Breast epithelium (tissue), 4 donors: ENCODE data around the gene OR6S1. TPM values are rescaled to one million over a fixed set of nuclear protein-coding genes. Genes with fewer than 3 reads are reported as not detected.

ENCODE experiments used
- DNase-seq, 2 donors: peaks; one replicate each; pipeline ENCODE4 v3.0.0-alpha.2; 2019; ENCODE audit warnings: low spot score in 2 of 2
- H3K27ac ChIP-seq, 2 donors: fragments of 200-600 bp; sonication (generic) in 1 of 2; one replicate each; pipeline ENCODE4 v1.5.1; 2016 to 2019; ENCODE audit warnings: mild to moderate bottlenecking in 1 of 2
- H3K27me3 ChIP-seq, 2 donors: fragments of 200-600 bp; sonication (generic) in 1 of 2; one replicate each; pipeline versions ENCODE4 v1.5.1 to v1.6.0; 2017 to 2019; ENCODE audit warnings: control low read depth in 1 of 2, mild to moderate bottlenecking in 1 of 2
- H3K36me3 ChIP-seq: fragments of 200-600 bp; one replicate; pipeline ENCODE4 v1.5.1; 2019
- H3K4me1 ChIP-seq, 2 donors: fragments of 200-600 bp; sonication (generic); one replicate each; pipeline ENCODE4 v1.5.1; 2016 to 2019; ENCODE audit warnings: control low read depth in 1 of 2
- H3K4me3 ChIP-seq, 3 donors: fragments of 200-600 bp; sonication (generic); 1 replicate in 2 of 3; 2 replicates in 1 of 3; pipeline ENCODE4 v1.5.1; 2016 to 2019; ENCODE audit warnings: mild to moderate bottlenecking in 3 of 3, moderate library complexity in 2 of 3
- H3K9me3 ChIP-seq, 2 donors: fragments of 200-600 bp; sonication (generic) in 1 of 2; one replicate each; pipeline ENCODE4 v1.5.1; 2016 to 2019; ENCODE audit warnings: control low read depth in 1 of 2
- POLR2A ChIP-seq: fragments of 450-650 bp; IDR thresholded peaks from one replicate; pipeline ENCODE4 v1.6.1; 2016; ENCODE audit warnings: antibody characterized with exemption, mild to moderate bottlenecking, moderate library complexity
- POLR2AphosphoS5 ChIP-seq, 3 donors: sonication (generic); formaldehyde crosslinking; IDR thresholded peaks; one replicate each; pipeline ENCODE4 v1.6.1; 2017; ENCODE audit warnings: antibody characterized with exemption in 3 of 3
- intact Hi-C: fragments of 100-400 bp; cut with DNase I; formaldehyde crosslinking; loops from one replicate; pipeline ENCODE4 v1.15.1; 2023; ENCODE audit warnings: low total_unique reads
- total RNA-seq, 3 donors: library from RNA; depleted of rRNA; stranded (reverse); fragments of >200 nt; gene quantifications; one replicate each; pipeline ENCODE4 v1.1.0, GENCODE V29; 2016
- TF ChIP-seq, protein P1 (sequence below), 3 donors: fragments of 450-650 bp; IDR thresholded peaks; one replicate each; pipeline ENCODE4 v1.5.1; 2016 to 2017; ENCODE audit warnings: antibody characterized with exemption in 3 of 3, mild to moderate bottlenecking in 3 of 3, moderate library complexity in 3 of 3

The OR6S1 gene
- total RNA-seq, 3 donors from 2014 or later, result not detected

DNA sequence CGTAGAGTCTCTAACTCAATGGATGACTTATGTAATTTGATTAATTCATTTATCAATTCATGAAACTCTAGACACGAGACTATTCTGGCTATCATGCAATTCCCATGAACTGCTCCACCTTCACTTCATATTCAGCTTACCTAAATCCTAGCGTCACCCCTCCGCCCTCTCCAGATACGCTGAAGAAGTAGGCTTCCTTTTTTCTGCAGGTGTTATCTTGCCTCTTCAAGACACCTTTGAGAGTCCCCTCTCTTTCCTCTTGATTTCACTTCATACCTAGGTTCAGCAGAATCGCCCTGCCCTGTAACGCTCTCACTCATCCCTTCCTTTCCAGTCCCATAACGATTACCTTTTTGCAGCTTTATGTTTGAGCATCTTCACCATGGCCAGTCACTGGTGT lies 38.9 kb upstream of the OR6S1 start:
- H3K27me3 ChIP-seq, result no peaks in the 10 kb centered on the region
- peak overlapping the region in 1 of 2 donors; percentile 100 for H3K27ac ChIP-seq
- H3K9me3 ChIP-seq, result no peaks in the 10 kb centered on the region
- no peaks in the 10 kb centered on the region for H3K36me3 ChIP-seq
- intact Hi-C loops, result loop anchor here (5.0 kb wide), 1 partner anchor 68 kb away; no protein-coding TSS in a partner anchor
- DNase-seq, result no peak
- H3K4me1 ChIP-seq, result peaks cover 0 to 9% of the 10 kb centered on the region in 2 donors
- H3K4me3 ChIP-seq, result no peak overlapping the region
- TF ChIP-seq POLR2A (no peak), POLR2AphosphoS5 (IDR thresholded peaks at IDR 0.05) (no peak)
- TF ChIP-seq, protein P1, sequence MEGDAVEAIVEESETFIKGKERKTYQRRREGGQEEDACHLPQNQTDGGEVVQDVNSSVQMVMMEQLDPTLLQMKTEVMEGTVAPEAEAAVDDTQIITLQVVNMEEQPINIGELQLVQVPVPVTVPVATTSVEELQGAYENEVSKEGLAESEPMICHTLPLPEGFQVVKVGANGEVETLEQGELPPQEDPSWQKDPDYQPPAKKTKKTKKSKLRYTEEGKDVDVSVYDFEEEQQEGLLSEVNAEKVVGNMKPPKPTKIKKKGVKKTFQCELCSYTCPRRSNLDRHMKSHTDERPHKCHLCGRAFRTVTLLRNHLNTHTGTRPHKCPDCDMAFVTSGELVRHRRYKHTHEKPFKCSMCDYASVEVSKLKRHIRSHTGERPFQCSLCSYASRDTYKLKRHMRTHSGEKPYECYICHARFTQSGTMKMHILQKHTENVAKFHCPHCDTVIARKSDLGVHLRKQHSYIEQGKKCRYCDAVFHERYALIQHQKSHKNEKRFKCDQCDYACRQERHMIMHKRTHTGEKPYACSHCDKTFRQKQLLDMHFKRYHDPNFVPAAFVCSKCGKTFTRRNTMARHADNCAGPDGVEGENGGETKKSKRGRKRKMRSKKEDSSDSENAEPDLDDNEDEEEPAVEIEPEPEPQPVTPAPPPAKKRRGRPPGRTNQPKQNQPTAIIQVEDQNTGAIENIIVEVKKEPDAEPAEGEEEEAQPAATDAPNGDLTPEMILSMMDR (IDR thresholded peaks at IDR 0.05), result no peak

DNA sequence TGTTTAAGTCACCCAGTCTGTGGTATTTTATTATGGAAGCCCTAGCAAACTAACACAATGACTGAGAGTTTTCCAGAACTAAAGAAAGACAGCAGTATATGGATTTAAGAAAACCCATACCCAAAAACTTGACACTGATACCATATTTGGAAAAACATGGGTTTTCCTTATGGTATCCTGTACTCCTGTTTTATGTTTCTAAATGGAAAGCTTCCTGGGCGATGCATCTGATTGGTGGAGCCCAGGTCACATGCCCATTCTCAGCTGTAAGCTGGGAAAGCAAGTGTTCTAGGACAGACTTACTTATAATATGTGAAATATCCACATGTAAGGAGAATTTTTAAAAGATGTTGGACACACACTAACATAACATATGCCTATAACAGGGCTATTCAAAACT lies 38.4 kb upstream of the OR6S1 start:
- no peak for DNase-seq
- Histone ChIP-seq H3K4me1 (peaks cover 0 to 9% of the 10 kb centered on the region in 2 donors), H3K4me3 (no peak overlapping the region), H3K36me3 (no peaks in the 10 kb centered on the region), H3K27ac (no peak overlapping the region), H3K9me3 (no peaks in the 10 kb centered on the region), H3K27me3 (no peaks in the 10 kb centered on the region)
- intact Hi-C loops, result loop anchor here (5.0 kb wide), 1 partner anchor 68 kb away; no protein-coding TSS in a partner anchor
- no peak for TF ChIP-seq POLR2AphosphoS5 (IDR thresholded peaks at IDR 0.05)

DNA sequence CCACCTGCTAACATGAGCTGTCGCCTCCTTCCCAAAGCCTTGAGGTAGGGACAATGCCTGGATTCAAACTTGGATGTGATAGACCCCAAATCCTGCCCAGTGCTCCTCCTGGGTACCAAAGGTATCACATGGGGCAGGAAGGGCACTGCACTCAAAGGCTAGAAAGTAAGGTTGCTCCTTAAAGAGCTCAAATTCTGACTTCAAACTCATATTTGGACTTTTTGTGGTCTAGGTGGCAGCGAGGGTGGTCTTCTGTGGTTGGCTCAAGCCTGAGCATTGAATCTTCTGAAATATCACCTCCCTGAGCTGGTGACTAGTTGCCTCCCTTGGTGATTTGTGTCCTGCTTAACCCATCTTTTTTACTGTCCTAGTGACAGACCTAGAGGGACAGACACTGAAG lies 34.6 kb upstream of the OR6S1 start:
- no peak for DNase-seq
- no peaks in the 10 kb centered on the region for H3K27me3 ChIP-seq
- intact Hi-C loops, result no loop called here
- H3K27ac ChIP-seq, result no peak overlapping the region
- no peaks in the 10 kb centered on the region for H3K9me3 ChIP-seq
- TF ChIP-seq POLR2AphosphoS5 (IDR thresholded peaks at IDR 0.05) (no peak), POLR2A (no peak)
- no peaks in the 10 kb centered on the region for H3K36me3 ChIP-seq
- H3K4me3 ChIP-seq, result no peak overlapping the region
- H3K4me1 ChIP-seq, result peaks cover 0 to 8% of the 10 kb centered on the region in 2 donors

DNA sequence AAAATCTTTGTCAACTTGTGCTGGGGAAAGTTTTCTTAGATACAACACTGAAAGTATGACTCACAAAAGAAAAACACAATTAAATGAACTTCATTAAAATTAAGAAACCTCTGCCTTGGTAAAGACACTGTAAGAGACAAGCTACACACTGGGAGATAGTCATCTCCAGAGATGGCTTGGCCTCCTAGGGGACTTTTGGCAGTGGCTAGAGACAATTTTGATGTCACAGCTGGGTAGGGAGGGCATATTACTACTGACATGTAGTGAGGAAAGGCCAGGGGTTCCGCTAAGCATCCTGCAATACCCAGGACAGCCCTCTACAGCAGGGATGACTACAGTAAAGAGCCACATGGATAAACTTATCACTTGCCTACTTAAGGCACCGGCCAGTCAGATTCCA lies 34.2 kb upstream of the OR6S1 start:
- Histone ChIP-seq H3K4me3 (no peak overlapping the region), H3K27ac (no peak overlapping the region), H3K9me3 (no peaks in the 10 kb centered on the region), H3K27me3 (no peaks in the 10 kb centered on the region), H3K36me3 (no peaks in the 10 kb centered on the region), H3K4me1 (peaks cover 0 to 4% of the 10 kb centered on the region in 2 donors)
- TF ChIP-seq, protein P1 (IDR thresholded peaks at IDR 0.05), result no peak
- TF ChIP-seq POLR2AphosphoS5 (IDR thresholded peaks at IDR 0.05) (no peak), POLR2A (no peak)
- intact Hi-C loops, result loop anchor here (2.0 kb wide), 1 partner anchor 15 kb away; no protein-coding TSS in a partner anchor
- DNase-seq, result no peak

DNA sequence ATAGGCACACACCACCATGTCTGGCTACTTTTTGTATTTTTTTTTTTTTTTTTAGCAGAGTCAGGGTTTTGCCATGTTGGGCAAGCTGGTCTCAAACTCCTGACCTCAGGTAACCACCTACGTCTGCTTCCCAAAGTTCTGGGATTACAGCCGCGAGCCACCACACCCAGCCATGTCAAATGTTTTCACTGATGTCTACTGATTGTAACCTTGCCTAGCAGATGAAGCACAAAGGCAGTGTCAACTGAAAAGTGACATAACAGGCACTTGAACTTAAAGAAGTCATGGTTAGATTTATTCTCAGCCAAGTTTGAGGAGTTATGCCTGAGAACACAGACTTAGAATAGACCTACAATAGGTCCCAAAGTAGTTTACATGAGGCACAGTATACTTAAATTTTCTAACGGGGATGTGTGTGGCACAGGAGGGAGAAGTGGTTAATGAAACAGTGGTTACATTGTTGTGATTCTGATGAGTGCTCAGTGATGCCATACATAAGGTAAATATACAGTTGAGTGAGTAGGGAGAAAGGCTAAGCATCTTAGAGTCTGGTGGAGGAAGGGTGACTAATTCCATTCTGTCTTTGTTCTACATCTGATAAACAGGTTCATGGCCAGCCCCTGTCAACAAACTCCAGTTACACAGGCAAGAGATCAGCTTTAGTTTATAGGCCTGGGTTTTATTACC lies 30.2 kb upstream of the OR6S1 start:
- Histone ChIP-seq H3K9me3 (no peaks in the 10 kb centered on the region), H3K4me3 (no peak overlapping the region), H3K27ac (no peak overlapping the region), H3K36me3 (no peaks in the 10 kb centered on the region), H3K27me3 (no peaks in the 10 kb centered on the region), H3K4me1 (no peaks in the 10 kb centered on the region)
- no peak for TF ChIP-seq POLR2A
- TF ChIP-seq, protein P1 (IDR thresholded peaks at IDR 0.05), result no peak
- TF ChIP-seq POLR2AphosphoS5 (IDR thresholded peaks at IDR 0.05), result no peak
- DNase-seq, result no peak
- intact Hi-C loops, result no loop called here

DNA sequence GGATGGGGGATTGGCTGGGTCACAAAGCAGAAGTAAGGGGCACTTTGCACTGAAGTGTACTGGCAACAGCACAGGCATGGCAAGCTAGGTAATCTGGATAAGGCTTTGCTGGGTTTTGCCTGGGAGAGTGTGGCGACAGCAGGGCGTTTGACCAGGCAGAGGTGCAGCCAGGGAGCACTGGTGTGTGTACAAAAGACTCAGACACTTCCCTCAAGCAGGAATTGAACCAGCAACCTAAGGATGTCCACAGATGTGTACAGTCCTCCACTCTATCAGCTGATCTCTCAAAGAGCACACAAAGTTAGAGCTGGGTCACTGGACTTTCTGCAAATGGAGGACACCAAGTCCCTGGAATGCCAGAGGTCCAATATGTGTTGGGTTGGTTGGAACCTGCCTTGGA lies 27.5 kb upstream of the OR6S1 start:
- no peak for DNase-seq
- Histone ChIP-seq H3K4me1 (no peaks in the 10 kb centered on the region), H3K27me3 (no peaks in the 10 kb centered on the region), H3K27ac (no peak overlapping the region), H3K4me3 (no peak overlapping the region), H3K9me3 (no peaks in the 10 kb centered on the region), H3K36me3 (no peaks in the 10 kb centered on the region)
- TF ChIP-seq POLR2AphosphoS5 (IDR thresholded peaks at IDR 0.05) (no peak), POLR2A (no peak)
- TF ChIP-seq, protein P1 (IDR thresholded peaks at IDR 0.05), result no peak
- intact Hi-C loops, result no loop called here
